SK-N-SH treated with all-trans-retinoic acid at 6 μM for 48 hours (cell line): ENCODE measurements around the gene MYO7A.

ENCODE experiments used
- CREB5 ChIP-seq: fragments of 250-450 bp; sonication (Bioruptor Pico); IDR thresholded peaks from 2 replicates; pipeline ENCODE4 v1.5.1; 2020; ENCODE audit warnings: low read depth, mild to moderate bottlenecking, moderate library complexity
- PPARA ChIP-seq: fragments of 250-450 bp; sonication (Bioruptor Pico); IDR thresholded peaks from 2 replicates; pipeline ENCODE4 v1.5.0; 2020; ENCODE audit warnings: mild to moderate bottlenecking, borderline replicate concordance
- RARB ChIP-seq: fragments of 250-450 bp; sonication (Bioruptor Pico); IDR thresholded peaks from 2 replicates; pipeline ENCODE4 v1.8.0; 2021; ENCODE audit warnings: mild to moderate bottlenecking, moderate library complexity
- TF ChIP-seq, protein P1 (sequence below): fragments of 250-450 bp; sonication (Bioruptor Pico); IDR thresholded peaks from 2 replicates; pipeline ENCODE4 v1.5.1; 2021; ENCODE audit warnings: mild to moderate bottlenecking, moderate library complexity

GRCh38 chr11:77149716-77150392 lies 21.8 kb downstream of the MYO7A start:
- TF ChIP-seq, protein P1, sequence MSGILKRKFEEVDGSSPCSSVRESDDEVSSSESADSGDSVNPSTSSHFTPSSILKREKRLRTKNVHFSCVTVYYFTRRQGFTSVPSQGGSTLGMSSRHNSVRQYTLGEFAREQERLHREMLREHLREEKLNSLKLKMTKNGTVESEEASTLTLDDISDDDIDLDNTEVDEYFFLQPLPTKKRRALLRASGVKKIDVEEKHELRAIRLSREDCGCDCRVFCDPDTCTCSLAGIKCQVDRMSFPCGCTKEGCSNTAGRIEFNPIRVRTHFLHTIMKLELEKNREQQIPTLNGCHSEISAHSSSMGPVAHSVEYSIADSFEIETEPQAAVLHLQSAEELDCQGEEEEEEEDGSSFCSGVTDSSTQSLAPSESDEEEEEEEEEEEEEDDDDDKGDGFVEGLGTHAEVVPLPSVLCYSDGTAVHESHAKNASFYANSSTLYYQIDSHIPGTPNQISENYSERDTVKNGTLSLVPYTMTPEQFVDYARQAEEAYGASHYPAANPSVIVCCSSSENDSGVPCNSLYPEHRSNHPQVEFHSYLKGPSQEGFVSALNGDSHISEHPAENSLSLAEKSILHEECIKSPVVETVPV (CRISPR knock-in tag) = no peak
- TF ChIP-seq PPARA (CRISPR knock-in tag) (no peak), RARB (CRISPR knock-in tag) (no peak), CREB5 (CRISPR knock-in tag) (no peak)
